ENCODE measurements around the gene NPM3. TPM values are rescaled to one million over a fixed set of nuclear protein-coding genes. Genes with fewer than 3 reads are reported as not detected.

The NPM3 gene
- total RNA-seq, 1 donor from 2014 or later, result 151 TPM

- DNase-seq (ENCODE audit: low spot score), result no peak
- H3K9me3 Mint-ChIP-seq, result no peaks in the 10 kb centered on the region
- H3K27me3 Mint-ChIP-seq (ENCODE audit: insufficient read depth), result peaks cover 51% of the 10 kb centered on the region
- H3K27ac Mint-ChIP-seq, result no peak overlapping the region
- H3K4me3 Mint-ChIP-seq, result no peak overlapping the region
- intact Hi-C loops (cut with micrococcal nuclease), result no loop called here
- H3K36me3 Mint-ChIP-seq (ENCODE audit: low read depth), result no peaks in the 10 kb centered on the region
- H3K4me1 Mint-ChIP-seq (ENCODE audit: low read depth), result no peaks in the 10 kb centered on the region
These were observed 13.6 kb downstream of the NPM3 start for GRCh38 chr10:101769541-101770180.

- peaks cover 45% of the 10 kb centered on the region for H3K27me3 Mint-ChIP-seq (ENCODE audit: insufficient read depth)
- H3K36me3 Mint-ChIP-seq (ENCODE audit: low read depth), result no peaks in the 10 kb centered on the region
- no peaks in the 10 kb centered on the region for H3K4me1 Mint-ChIP-seq (ENCODE audit: low read depth)
- no peak for DNase-seq (ENCODE audit: low spot score)
- no peak overlapping the region for H3K4me3 Mint-ChIP-seq
- no peaks in the 10 kb centered on the region for H3K9me3 Mint-ChIP-seq
- no peak overlapping the region for H3K27ac Mint-ChIP-seq
- intact Hi-C loops (cut with micrococcal nuclease), result no loop called here
These were observed 14.5 kb downstream of the NPM3 start for GRCh38 chr10:101768791-101769170.

GRCh38 chr10:101767966-101768790 is 15.1 kb downstream of the NPM3 start:
- H3K27me3 Mint-ChIP-seq (ENCODE audit: insufficient read depth), result peaks cover 42% of the 10 kb centered on the region
- H3K36me3 Mint-ChIP-seq (ENCODE audit: low read depth), result no peaks in the 10 kb centered on the region
- no peak for DNase-seq (ENCODE audit: low spot score)
- H3K9me3 Mint-ChIP-seq, result no peaks in the 10 kb centered on the region
- H3K27ac Mint-ChIP-seq, result no peak overlapping the region
- intact Hi-C loops (cut with micrococcal nuclease), result no loop called here
- no peak overlapping the region for H3K4me3 Mint-ChIP-seq
- H3K4me1 Mint-ChIP-seq (ENCODE audit: low read depth), result no peaks in the 10 kb centered on the region

- H3K4me1 Mint-ChIP-seq (ENCODE audit: low read depth), result no peaks in the 10 kb centered on the region
- H3K4me3 Mint-ChIP-seq, result no peak overlapping the region
- H3K9me3 Mint-ChIP-seq, result no peaks in the 10 kb centered on the region
- no peaks in the 10 kb centered on the region for H3K36me3 Mint-ChIP-seq (ENCODE audit: low read depth)
- H3K27me3 Mint-ChIP-seq (ENCODE audit: insufficient read depth), result peaks cover 36% of the 10 kb centered on the region
- DNase-seq (ENCODE audit: low spot score), result no peak
- no peak overlapping the region for H3K27ac Mint-ChIP-seq
- intact Hi-C loops (cut with micrococcal nuclease), result no loop called here
These were observed 15.7 kb downstream of the NPM3 start for GRCh38 chr10:101767600-101767945.

- Mint-ChIP-seq H3K4me3 (no peak overlapping the region), H3K4me1 (ENCODE audit: low read depth) (no peaks in the 10 kb centered on the region), H3K27me3 (ENCODE audit: insufficient read depth) (peaks cover 30% of the 10 kb centered on the region), H3K9me3 (no peaks in the 10 kb centered on the region), H3K36me3 (ENCODE audit: low read depth) (no peaks in the 10 kb centered on the region), H3K27ac (no peak overlapping the region)
- DNase-seq (ENCODE audit: low spot score), result no peak
- intact Hi-C loops (cut with micrococcal nuclease), result no loop called here
These were observed 16.3 kb downstream of the NPM3 start for GRCh38 chr10:101766753-101767599.

GRCh38 chr10:101766306-101766705 is 16.9 kb downstream of the NPM3 start:
- Mint-ChIP-seq H3K9me3 (no peaks in the 10 kb centered on the region), H3K36me3 (ENCODE audit: low read depth) (no peaks in the 10 kb centered on the region), H3K4me1 (ENCODE audit: low read depth) (no peaks in the 10 kb centered on the region), H3K4me3 (no peak overlapping the region), H3K27me3 (ENCODE audit: insufficient read depth) (peaks cover 23% of the 10 kb centered on the region), H3K27ac (no peak overlapping the region)
- no peak for DNase-seq (ENCODE audit: low spot score)
- intact Hi-C loops (cut with micrococcal nuclease), result no loop called here

- intact Hi-C loops (cut with micrococcal nuclease), result no loop called here
- Mint-ChIP-seq H3K36me3 (ENCODE audit: low read depth) (no peaks in the 10 kb centered on the region), H3K27me3 (ENCODE audit: insufficient read depth) (peaks cover 18% of the 10 kb centered on the region), H3K4me1 (ENCODE audit: low read depth) (no peaks in the 10 kb centered on the region), H3K27ac (no peak overlapping the region), H3K4me3 (no peak overlapping the region), H3K9me3 (no peaks in the 10 kb centered on the region)
- DNase-seq (ENCODE audit: low spot score), result no peak
These were observed 20.0 kb downstream of the NPM3 start for GRCh38 chr10:101763141-101763846.

GRCh38 chr10:101762736-101763135 is 20.5 kb downstream of the NPM3 start:
- Mint-ChIP-seq H3K4me1 (ENCODE audit: low read depth) (no peaks in the 10 kb centered on the region), H3K27ac (no peak overlapping the region), H3K4me3 (no peak overlapping the region), H3K9me3 (no peaks in the 10 kb centered on the region), H3K36me3 (ENCODE audit: low read depth) (no peaks in the 10 kb centered on the region), H3K27me3 (ENCODE audit: insufficient read depth) (peaks cover 19% of the 10 kb centered on the region)
- DNase-seq (ENCODE audit: low spot score), result no peak
- intact Hi-C loops (cut with micrococcal nuclease), result no loop called here

GRCh38 chr10:101761226-101761625 is 22.0 kb downstream of the NPM3 start:
- no peak overlapping the region for H3K27ac Mint-ChIP-seq
- intact Hi-C loops (cut with micrococcal nuclease), result no loop called here
- H3K36me3 Mint-ChIP-seq (ENCODE audit: low read depth), result no peaks in the 10 kb centered on the region
- H3K9me3 Mint-ChIP-seq, result no peaks in the 10 kb centered on the region
- H3K4me3 Mint-ChIP-seq, result no peak overlapping the region
- no peak for DNase-seq (ENCODE audit: low spot score)
- no peaks in the 10 kb centered on the region for H3K4me1 Mint-ChIP-seq (ENCODE audit: low read depth)
- H3K27me3 Mint-ChIP-seq (ENCODE audit: insufficient read depth), result peaks cover 20% of the 10 kb centered on the region

- DNase-seq (ENCODE audit: low spot score), result no peak
- no peak overlapping the region for H3K4me3 Mint-ChIP-seq
- intact Hi-C loops (cut with micrococcal nuclease), result no loop called here
- no peak overlapping the region for H3K27ac Mint-ChIP-seq
- no peaks in the 10 kb centered on the region for H3K36me3 Mint-ChIP-seq (ENCODE audit: low read depth)
- no peaks in the 10 kb centered on the region for H3K9me3 Mint-ChIP-seq
- no peaks in the 10 kb centered on the region for H3K4me1 Mint-ChIP-seq (ENCODE audit: low read depth)
- peaks cover 18% of the 10 kb centered on the region for H3K27me3 Mint-ChIP-seq (ENCODE audit: insufficient read depth)
These were observed 22.7 kb downstream of the NPM3 start for GRCh38 chr10:101760510-101760909.

GRCh38 chr10:101759309-101760247 is 23.7 kb downstream of the NPM3 start:
- Mint-ChIP-seq H3K4me3 (no peak overlapping the region), H3K36me3 (ENCODE audit: low read depth) (no peaks in the 10 kb centered on the region), H3K27ac (no peak overlapping the region), H3K27me3 (ENCODE audit: insufficient read depth) (peaks cover 21% of the 10 kb centered on the region), H3K4me1 (ENCODE audit: low read depth) (no peaks in the 10 kb centered on the region), H3K9me3 (no peaks in the 10 kb centered on the region)
- intact Hi-C loops (cut with micrococcal nuclease), result no loop called here
- DNase-seq (ENCODE audit: low spot score), result no peak

GRCh38 chr10:101758858-101759257 is 24.4 kb downstream of the NPM3 start:
- H3K9me3 Mint-ChIP-seq, result no peaks in the 10 kb centered on the region
- intact Hi-C loops (cut with micrococcal nuclease), result no loop called here
- no peak overlapping the region for H3K4me3 Mint-ChIP-seq
- H3K36me3 Mint-ChIP-seq (ENCODE audit: low read depth), result no peaks in the 10 kb centered on the region
- H3K27me3 Mint-ChIP-seq (ENCODE audit: insufficient read depth), result peaks cover 27% of the 10 kb centered on the region
- DNase-seq (ENCODE audit: low spot score), result no peak
- H3K4me1 Mint-ChIP-seq (ENCODE audit: low read depth), result no peaks in the 10 kb centered on the region
- H3K27ac Mint-ChIP-seq, result no peak overlapping the region

Measured in activated T-helper 1 cell treated with anti-CD3 and anti-CD28 coated beads, Interleukin-12 subunit alpha, Interleukin-12 subunit beta, Interleukin-2, Interleukin-4 antibody, amounts not matched to agents 30 ng/mL and 10 ng/mL and 1 ng/mL, durations not matched to agents 14 hours and 24 hours and 36 hours (primary cell).